ENCODE results near the gene ATP9A. TPM values are rescaled to one million over a fixed set of nuclear protein-coding genes. Genes with fewer than 3 reads are reported as not detected.

ATP9A gene
- polyA plus RNA-seq, 1 of the 3 experiments (the other 2 are of a cell fraction): 11.0 TPM

- 69% methylated on average over 1 of the region's 1 CpG for WGBS (ENCODE audit: low lambda C conversion rate)
- no peaks in the 10 kb centered on the region for H3K9me3 ChIP-seq
- no peaks in the 10 kb centered on the region for H3K9me2 ChIP-seq
- CTCF ChIA-PET: interaction anchor here (0.7 to 4.1 kb wide), 6 partner anchors 9 to 309 kb away, joined by 3 to 17 read pairs (median 4); no protein-coding TSS in a partner anchor
- no peaks in the 10 kb centered on the region for H3K4me1 ChIP-seq (ENCODE audit: control insufficient read depth in 1 of 2, insufficient read depth in 2 of 2, low read depth in 1 of 2, low read length in 1 of 2)
- no peak overlapping the region for H3K9ac ChIP-seq
- H3K27ac ChIP-seq (ENCODE audit: low read depth in 2 of 2, low read length in 1 of 2): no peak overlapping the region
- no peaks in the 10 kb centered on the region for H4K20me1 ChIP-seq (ENCODE audit: insufficient read depth)
- TF ChIP-seq MXI1 (IDR thresholded peaks at IDR 0.05; ENCODE audit: low read depth, low read length) (no peak), YY1 (IDR thresholded peaks at IDR 0.05; ENCODE audit: low read depth) (no peak), CHD2 (IDR thresholded peaks at IDR 0.05; ENCODE audit: low read length, partially characterized antibody) (no peak), REST (IDR thresholded peaks at IDR 0.05; ENCODE audit: low read depth, low read length) (no peak), MEF2A (IDR thresholded peaks at IDR 0.05; ENCODE audit: borderline replicate concordance, low read depth) (no peak), JUND (IDR thresholded peaks at IDR 0.05) (no peak), ELF1 (IDR thresholded peaks at IDR 0.05) (no peak)
- no peak overlapping the region for H2AFZ ChIP-seq (ENCODE audit: low read depth)
- no peaks in the 10 kb centered on the region for H3K27me3 ChIP-seq (ENCODE audit: insufficient read depth)
- H3K4me2 ChIP-seq: no peak overlapping the region
- no peak for DNase-seq
- peaks cover 6% of the 10 kb centered on the region for H3F3A ChIP-seq (replicated peaks; ENCODE audit: insufficient read depth)
- H3K36me3 ChIP-seq (replicated peaks in 1 of 2; ENCODE audit: control insufficient read depth in 1 of 2, insufficient read depth in 2 of 2, low read length in 1 of 2): no peaks in the 10 kb centered on the region
- POLR2A ChIA-PET: no interaction called here
- H3K79me2 ChIP-seq (ENCODE audit: insufficient read depth): no peaks in the 10 kb centered on the region
- no peak overlapping the region for H3K4me3 ChIP-seq (ENCODE audit: low read depth in 2 of 2, low read length in 1 of 2)
These were observed 7.1 kb upstream of the ATP9A start for GRCh38 chr20:51775241-51775640.

GRCh38 chr20:51772236-51772635 is 4.0 kb upstream of the ATP9A start:
- no peak overlapping the region for H3K9ac ChIP-seq
- H3K4me1 ChIP-seq (ENCODE audit: control insufficient read depth in 1 of 2, insufficient read depth in 2 of 2, low read depth in 1 of 2, low read length in 1 of 2): no peaks in the 10 kb centered on the region; a peak in 1 of 4 replicates

More at GRCh38 chr20:51772236-51772635, 4.0 kb upstream of the ATP9A start:
- WGBS (ENCODE audit: low lambda C conversion rate): 90% methylated on average over 4 of the region's 4 CpGs
- Histone ChIP-seq H4K20me1 (ENCODE audit: insufficient read depth) (no peaks in the 10 kb centered on the region), H2AFZ (ENCODE audit: low read depth) (no peak overlapping the region), H3K4me3 (ENCODE audit: low read depth in 2 of 2, low read length in 1 of 2) (no peak overlapping the region), H3K4me2 (no peak overlapping the region), H3K27me3 (ENCODE audit: insufficient read depth) (no peaks in the 10 kb centered on the region), H3K9me2 (no peaks in the 10 kb centered on the region), H3K9me3 (no peaks in the 10 kb centered on the region), H3K79me2 (ENCODE audit: insufficient read depth) (0 out of 2 replicates have a peak, but pooled peaks cover 4% of the 10 kb centered on the region), H3F3A (replicated peaks; ENCODE audit: insufficient read depth) (peaks cover 6% of the 10 kb centered on the region), H3K27ac (ENCODE audit: low read depth in 2 of 2, low read length in 1 of 2) (no peak overlapping the region), H3K36me3 (replicated peaks in 1 of 2; ENCODE audit: control insufficient read depth in 1 of 2, insufficient read depth in 2 of 2, low read length in 1 of 2) (no peaks in the 10 kb centered on the region)
- ChIA-PET POLR2A (no interaction called here), CTCF (no interaction called here)
- DNase-seq: no peak
- TF ChIP-seq FOXM1 (IDR thresholded peaks at IDR 0.05; ENCODE audit: low read depth) (no peak), JUND (IDR thresholded peaks at IDR 0.05) (no peak), NRF1 (IDR thresholded peaks at IDR 0.05; ENCODE audit: low read depth, low read length) (no peak), RAD21 (IDR thresholded peaks at IDR 0.05; ENCODE audit: low read length) (no peak), TCF12 (IDR thresholded peaks at IDR 0.05) (no peak), EP300 (IDR thresholded peaks at IDR 0.05; ENCODE audit: borderline replicate concordance in 1 of 2, low read depth in 1 of 2, low read length in 1 of 2) (no peak)
